Measurements from ENCODE around the gene NDEL1.
A peak's percentile ranks its signal among the peaks of the same experiment; 100 is the strongest.

Gene NDEL1

DNA sequence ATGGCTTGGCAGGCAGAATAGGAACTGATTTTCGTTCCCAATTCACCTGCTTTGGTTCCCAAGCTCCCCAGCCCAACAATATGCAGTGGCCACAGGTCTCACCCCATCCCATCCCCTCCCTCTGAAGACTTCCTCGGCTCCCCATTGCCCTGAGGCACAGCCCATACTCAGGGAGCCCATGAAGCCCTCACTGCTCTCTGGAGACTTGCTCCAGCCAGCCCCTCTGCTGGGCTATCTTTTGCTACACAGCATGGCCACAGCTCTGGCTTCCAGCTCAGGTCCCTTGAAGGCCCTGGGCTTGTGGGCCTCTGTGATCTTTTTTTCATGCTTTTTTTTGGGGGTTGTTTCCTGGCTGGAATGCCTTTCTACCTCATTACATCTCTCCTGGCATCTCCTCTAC, 29.5 kb upstream of the NDEL1 start:
- DNase-seq (ENCODE audit: extremely low read depth, low read depth): no peak
- TF ChIP-seq CTCF (IDR thresholded peaks at IDR 0.05; ENCODE audit: low read depth, low read length): no peak

- DNase-seq (ENCODE audit: extremely low read depth, low read depth): no peak
Measured at GRCh38 chr17:8408371-8408770, 27.3 kb upstream of the NDEL1 start.

DNA sequence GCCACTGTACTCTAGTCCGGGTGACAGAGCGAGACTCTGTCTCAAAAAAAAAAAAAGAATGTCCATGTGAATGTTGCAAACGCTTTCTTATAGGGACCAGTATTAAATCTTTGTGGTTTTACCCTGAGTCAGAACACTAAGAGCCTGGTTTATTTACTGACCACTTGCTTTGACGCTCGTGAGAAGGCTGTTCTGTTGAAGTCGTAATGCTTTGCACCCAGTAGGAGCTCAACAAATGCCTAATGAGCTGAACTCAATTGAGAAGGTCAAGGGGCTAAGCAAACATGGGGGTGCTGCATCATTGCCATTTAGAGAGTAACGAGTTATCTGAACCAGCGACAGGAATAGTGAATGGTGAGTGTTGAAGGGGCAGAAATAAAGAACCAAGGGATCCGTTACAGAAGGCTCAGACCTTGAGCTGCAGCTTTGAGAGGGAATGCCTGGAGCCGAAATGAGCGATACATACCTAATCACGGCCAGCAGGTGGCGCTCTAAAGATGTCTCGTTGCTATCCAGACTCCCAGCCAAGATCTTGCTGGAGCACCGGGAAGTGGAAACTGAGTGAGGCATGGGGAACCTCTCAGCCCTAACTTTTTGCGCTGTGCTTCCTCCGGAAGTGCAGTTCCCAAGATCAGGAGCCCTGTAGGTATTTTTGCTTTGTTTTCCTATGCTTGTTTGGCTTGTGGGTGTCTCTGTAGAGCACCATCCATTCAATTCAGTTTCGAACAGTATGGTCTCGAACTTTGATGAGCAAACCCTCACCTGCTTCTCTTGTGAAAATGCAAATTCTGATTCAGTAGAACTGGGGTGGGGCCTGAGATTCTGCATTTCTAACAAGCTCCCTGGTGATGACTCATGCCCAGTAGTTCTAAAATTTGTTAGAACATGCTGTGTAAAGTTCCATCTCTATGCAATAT, 25.5 kb upstream of the NDEL1 start:
- TF ChIP-seq CTCF (IDR thresholded peaks at IDR 0.05; ENCODE audit: low read depth, low read length): peak; percentile 78
- DNase-seq (ENCODE audit: extremely low read depth, low read depth): peak; percentile 68

More at GRCh38 chr17:8408371-8408770, 27.3 kb upstream of the NDEL1 start:
- no peak for TF ChIP-seq CTCF (IDR thresholded peaks at IDR 0.05; ENCODE audit: low read depth, low read length)

GRCh38 chr17:8410883-8411238, 24.8 kb upstream of the NDEL1 start:
- no peak for DNase-seq (ENCODE audit: extremely low read depth, low read depth)
- TF ChIP-seq CTCF (IDR thresholded peaks at IDR 0.05; ENCODE audit: low read depth, low read length): no peak

GRCh38 chr17:8412089-8412488, 23.6 kb upstream of the NDEL1 start:
- DNase-seq (ENCODE audit: extremely low read depth, low read depth): no peak
- TF ChIP-seq CTCF (IDR thresholded peaks at IDR 0.05; ENCODE audit: low read depth, low read length): no peak

- DNase-seq (ENCODE audit: extremely low read depth, low read depth): no peak
- no peak for TF ChIP-seq CTCF (IDR thresholded peaks at IDR 0.05; ENCODE audit: low read depth, low read length)
Measured at GRCh38 chr17:8413328-8413727, 22.4 kb upstream of the NDEL1 start.

DNA sequence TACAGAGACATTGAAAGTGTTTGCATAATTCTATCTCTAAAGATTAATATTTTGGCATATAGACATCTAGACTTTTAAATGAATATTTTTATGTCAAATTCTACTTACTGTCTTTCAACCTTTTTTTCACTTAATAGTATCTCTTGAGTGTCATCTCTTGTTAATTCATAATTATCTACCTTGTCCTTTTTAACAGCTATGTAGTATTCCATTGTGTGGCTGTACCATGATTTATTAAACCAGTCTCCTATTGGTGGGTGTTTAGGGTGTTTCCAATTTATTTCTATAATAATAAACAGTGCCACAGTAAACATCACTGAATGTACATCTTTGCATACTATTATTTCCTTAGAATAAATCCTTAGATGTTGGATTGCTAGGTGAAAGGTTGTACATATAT, 21.7 kb upstream of the NDEL1 start:
- TF ChIP-seq CTCF (IDR thresholded peaks at IDR 0.05; ENCODE audit: low read depth, low read length): no peak
- DNase-seq (ENCODE audit: extremely low read depth, low read depth): no peak

Data from AG09319 (cell line).